Thyroid gland (tissue), 4 donors: Measurements from ENCODE around the gene EVI5L. TPM values are rescaled to one million over a fixed set of nuclear protein-coding genes. Genes with fewer than 3 reads are reported as not detected.
"Not testable (repeated sequence)": the region's sequence is repeated elsewhere in the genome, so short reads cannot be mapped to it uniquely, and the experiment has no call there.

Experiments
- DNase-seq, 2 donors: peaks; one replicate each; pipeline ENCODE4 v3.0.0-alpha.2; 2019
- H3K27ac ChIP-seq, 3 donors: fragments of 200-600 bp; sonication (generic); 1 replicate in 2 of 3; 2 replicates in 1 of 3; pipeline ENCODE4 v1.5.1; 2016 to 2019; ENCODE audit warnings: mild to moderate bottlenecking in 1 of 3, moderate library complexity in 1 of 3
- H3K27me3 ChIP-seq: fragments of 200-600 bp; sonication (generic); one replicate; pipeline ENCODE4 v1.5.1; 2019
- H3K36me3 ChIP-seq, 2 donors: fragments of 200-600 bp; sonication (generic); one replicate each; pipeline ENCODE4 v1.5.1; 2016 to 2019
- H3K4me1 ChIP-seq, 2 donors: fragments of 200-600 bp; sonication (generic); one replicate each; pipeline ENCODE4 v1.5.1; 2017 to 2019
- H3K4me3 ChIP-seq, 3 donors: fragments of 200-600 bp; sonication (generic); replicated peaks in 1 of 3; 1 replicate in 2 of 3; 2 replicates in 1 of 3; pipeline ENCODE4 v1.5.1; 2016; ENCODE audit warnings: mild to moderate bottlenecking in 1 of 3
- H3K9me3 ChIP-seq: fragments of 200-600 bp; sonication (generic); one replicate; pipeline ENCODE4 v1.5.1; 2017
- CTCF ChIP-seq, 6 experiments: fragments of 200-600 bp in 3 of 6; fragments of 450-650 bp in 3 of 6; sonication (generic) in 3 of 6; IDR thresholded peaks; one replicate each; pipeline ENCODE4 v1.5.1; 2016 to 2019; ENCODE audit warnings: antibody characterized with exemption in 6 of 6, mild to moderate bottlenecking in 2 of 6, inconsistent platforms in 1 of 6, moderate library complexity in 1 of 6
- POLR2A ChIP-seq, 2 donors: fragments of 450-650 bp; IDR thresholded peaks; one replicate each; pipeline ENCODE4 v1.6.1; 2017; ENCODE audit warnings: antibody characterized with exemption in 2 of 2, mild to moderate bottlenecking in 2 of 2, moderate library complexity in 1 of 2
- WGBS, 2 donors: methylation state at CpG; one replicate each; pipeline ENCODE4 v1.1.5; 2017; 5-methylcytosine and 5-hydroxymethylcytosine counted together
- intact Hi-C: fragments of 100-400 bp; cut with DNase I; formaldehyde crosslinking; loops from one replicate; pipeline ENCODE4 v1.15.1; 2023
- total RNA-seq, 4 donors: library from RNA; depleted of rRNA; stranded (reverse); fragments of >200 nt; gene quantifications; one replicate each; pipeline ENCODE4 v1.2.3, GENCODE V29; 2016

The EVI5L gene
- total RNA-seq, 4 donors from 2014 or later, result 9.8 to 29.3 (median 21.8) TPM

DNA sequence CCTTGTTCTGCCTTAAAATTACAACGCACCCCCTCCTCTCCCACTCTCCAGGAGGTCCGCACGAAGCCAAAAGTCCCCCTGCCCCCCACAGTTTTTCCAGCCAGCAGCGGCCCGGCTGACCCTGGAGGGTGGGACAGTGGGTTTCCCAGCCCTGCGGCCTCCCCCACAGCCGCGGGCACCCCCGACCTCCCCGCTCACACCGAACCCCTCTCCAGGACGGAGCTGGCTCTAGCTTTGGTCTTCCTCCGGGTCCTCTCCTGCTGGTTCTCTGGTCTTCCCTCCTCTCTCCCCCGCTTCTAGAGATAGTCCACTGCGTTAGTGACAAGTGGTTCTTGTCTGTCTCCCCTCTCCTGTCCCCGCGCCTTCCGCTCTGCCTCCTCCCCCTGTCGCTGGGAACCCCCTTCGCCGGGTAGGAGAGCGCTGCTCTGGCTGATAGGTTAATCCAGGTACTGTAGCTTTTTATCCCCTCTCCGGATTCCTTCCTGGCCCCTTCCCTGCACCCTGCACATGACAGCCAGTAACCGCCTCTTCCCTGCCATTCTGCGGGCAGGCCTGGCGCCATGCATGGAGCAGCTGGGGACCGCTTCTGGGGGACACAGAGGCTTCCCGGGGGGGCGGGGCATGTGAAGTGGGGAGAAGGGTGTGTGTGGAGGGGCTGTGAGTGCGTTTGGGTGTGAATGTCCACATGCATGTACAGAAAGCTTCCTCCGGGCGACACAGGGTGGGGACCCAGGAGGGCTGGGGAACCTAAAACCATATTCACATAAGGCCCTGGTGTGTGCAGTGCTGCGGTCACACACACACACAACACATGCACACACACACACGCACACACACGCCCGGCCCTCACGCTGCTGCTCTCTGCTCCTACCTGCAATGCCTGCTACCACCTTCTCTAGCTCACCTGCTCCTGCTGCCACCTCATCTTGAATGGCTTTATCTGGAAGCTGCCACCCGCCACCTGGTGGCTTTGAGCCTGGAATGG lies 27.0 kb downstream of the EVI5L start:
- Histone ChIP-seq H3K4me3 (no peak overlapping the region), H3K27ac (no peak overlapping the region), H3K9me3 (no peaks in the 10 kb centered on the region), H3K36me3 (no peaks in the 10 kb centered on the region), H3K4me1 (peaks cover 2 to 11% of the 10 kb centered on the region in 2 donors), H3K27me3 (no peaks in the 10 kb centered on the region)
- DNase-seq, result no peak
- 84 to 85% methylated on average over 34 to 35 of the region's 38 CpGs for WGBS, 2 donors
- no peak for TF ChIP-seq CTCF (IDR thresholded peaks at IDR 0.05)
- no peak for TF ChIP-seq POLR2A (IDR thresholded peaks at IDR 0.05)
- intact Hi-C loops, result no loop called here

DNA sequence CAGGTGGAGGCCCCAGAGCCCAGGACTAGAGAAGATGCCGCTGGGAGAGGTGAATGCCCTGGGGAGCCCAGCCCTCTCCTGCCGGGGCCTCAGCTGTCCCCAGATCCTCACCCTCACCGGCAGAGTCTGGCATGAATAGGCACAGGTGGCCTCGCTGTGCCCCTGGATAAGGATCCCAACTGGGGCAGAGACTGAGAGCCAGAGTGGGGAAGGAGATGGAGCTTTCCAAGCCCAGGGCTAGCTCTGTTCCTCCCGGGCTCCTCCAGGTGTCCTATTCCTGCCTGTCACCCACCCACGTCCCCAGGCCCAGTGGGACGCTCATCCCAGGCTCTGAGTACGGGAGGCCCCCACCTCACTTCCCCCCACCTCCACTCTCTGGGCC lies 27.7 kb downstream of the EVI5L start:
- no peaks in the 10 kb centered on the region for H3K27me3 ChIP-seq
- no peak for TF ChIP-seq POLR2A (IDR thresholded peaks at IDR 0.05)
- TF ChIP-seq CTCF (IDR thresholded peaks at IDR 0.05), result no peak
- H3K27ac ChIP-seq, result no peak overlapping the region
- no peaks in the 10 kb centered on the region for H3K36me3 ChIP-seq
- no peak for DNase-seq
- H3K4me1 ChIP-seq, result peaks cover 7 to 17% of the 10 kb centered on the region in 2 donors
- H3K9me3 ChIP-seq, result no peaks in the 10 kb centered on the region
- no peak overlapping the region for H3K4me3 ChIP-seq
- 76 to 86% methylated on average over 6 to 7 of the region's 8 CpGs for WGBS, 2 donors
- intact Hi-C loops, result no loop called here

- TF ChIP-seq CTCF (IDR thresholded peaks at IDR 0.05), result no peak
- TF ChIP-seq POLR2A (IDR thresholded peaks at IDR 0.05), result no peak
- Histone ChIP-seq H3K36me3 (no peaks in the 10 kb centered on the region), H3K4me3 (no peak overlapping the region), H3K4me1 (peaks cover 7 to 14% of the 10 kb centered on the region in 2 donors), H3K9me3 (no peaks in the 10 kb centered on the region), H3K27ac (no peak overlapping the region), H3K27me3 (no peaks in the 10 kb centered on the region)
- intact Hi-C loops, result no loop called here
- no peak for DNase-seq
- 77 to 87% methylated on average over 11 to 16 of the region's 29 CpGs for WGBS, 2 donors
Observed at GRCh38 chr19:7858109-7858770, 28.2 kb downstream of the EVI5L start.

DNA sequence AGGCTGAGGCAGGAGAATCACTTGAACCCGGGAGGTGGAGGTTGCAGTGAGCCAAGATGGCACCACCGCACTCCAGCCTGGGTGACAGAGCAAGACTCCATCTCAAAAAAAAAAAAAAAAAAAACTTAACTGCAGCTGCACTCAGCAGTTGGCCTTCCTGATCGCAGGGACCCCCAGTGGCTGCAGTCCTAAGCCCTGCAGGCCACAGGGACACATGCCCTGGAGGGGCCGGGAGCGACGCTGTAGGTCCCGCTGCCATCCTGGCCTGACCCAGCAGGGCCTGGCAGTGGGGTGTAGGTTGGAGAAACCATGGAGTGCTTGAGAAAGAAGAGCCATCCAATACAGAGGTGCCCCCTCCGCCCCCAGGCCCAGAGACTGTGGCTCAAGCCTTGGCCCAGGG lies 29.1 kb downstream of the EVI5L start:
- H3K4me3 ChIP-seq, H3K27me3 ChIP-seq, intact Hi-C loops, H3K9me3 ChIP-seq, H3K4me1 ChIP-seq, H3K36me3 ChIP-seq, H3K27ac ChIP-seq, DNase-seq: not testable (repeated sequence)
- 94 to 96% methylated on average over 8 of the region's 8 CpGs for WGBS, 2 donors

- intact Hi-C loops, result no loop called here
- no peak overlapping the region for H3K27ac ChIP-seq
- TF ChIP-seq CTCF (IDR thresholded peaks at IDR 0.05), result no peak
- peaks cover 7 to 8% of the 10 kb centered on the region in 2 donors for H3K4me1 ChIP-seq
- no peaks in the 10 kb centered on the region for H3K27me3 ChIP-seq
- no peaks in the 10 kb centered on the region for H3K9me3 ChIP-seq
- no peak overlapping the region for H3K4me3 ChIP-seq
- WGBS, 2 donors, result 92 to 97% methylated on average over 11 to 21 of the region's 22 CpGs
- DNase-seq, result no peak
- no peaks in the 10 kb centered on the region for H3K36me3 ChIP-seq
Observed at GRCh38 chr19:7859831-7860713, 30.1 kb downstream of the EVI5L start.
